NCI-H82 treated with DMSO at 0.1 percent for 48 hours (cell line): ENCODE results near the gene DQX1.

Experiments used
- DNase-seq: peaks from one replicate; lab custom pipeline; 2025; ENCODE audit not compliant: unreplicated experiment; lab: John Stamatoyannopoulos, UW

DQX1 gene

DNA sequence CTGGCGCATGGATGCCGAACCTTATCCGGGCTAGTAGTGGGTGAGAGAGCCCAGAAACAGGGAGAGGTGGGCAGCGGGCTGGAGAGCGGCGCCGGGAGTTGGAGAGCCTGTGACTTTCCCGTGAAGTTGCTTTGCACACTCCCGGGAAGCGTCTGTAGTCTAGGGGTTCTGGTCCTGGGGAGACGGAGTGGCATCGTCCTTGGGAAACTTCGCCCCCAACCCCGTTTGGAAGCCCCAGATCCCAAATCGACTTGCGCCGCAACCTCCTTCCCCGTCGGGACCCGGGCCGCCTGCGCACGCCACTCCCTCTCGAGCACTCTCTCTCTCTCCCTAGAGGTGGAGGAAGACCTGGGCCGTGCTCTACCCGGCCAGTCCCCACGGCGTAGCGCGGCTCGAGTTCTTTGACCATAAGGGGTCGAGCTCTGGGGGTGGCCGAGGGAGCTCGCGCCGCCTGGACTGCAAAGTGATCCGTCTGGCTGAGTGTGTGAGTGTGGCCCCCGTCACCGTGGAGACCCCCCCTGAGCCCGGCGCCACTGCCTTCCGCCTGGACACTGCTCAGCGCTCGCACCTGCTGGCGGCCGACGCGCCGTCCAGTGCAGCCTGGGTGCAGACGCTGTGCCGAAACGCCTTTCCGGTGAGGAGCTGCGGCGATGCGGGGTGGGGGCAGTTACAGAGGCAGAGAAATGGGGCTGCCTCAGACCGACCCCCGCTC, 28.9 kb upstream of the DQX1 start:
- DNase-seq, result no peak

DNA sequence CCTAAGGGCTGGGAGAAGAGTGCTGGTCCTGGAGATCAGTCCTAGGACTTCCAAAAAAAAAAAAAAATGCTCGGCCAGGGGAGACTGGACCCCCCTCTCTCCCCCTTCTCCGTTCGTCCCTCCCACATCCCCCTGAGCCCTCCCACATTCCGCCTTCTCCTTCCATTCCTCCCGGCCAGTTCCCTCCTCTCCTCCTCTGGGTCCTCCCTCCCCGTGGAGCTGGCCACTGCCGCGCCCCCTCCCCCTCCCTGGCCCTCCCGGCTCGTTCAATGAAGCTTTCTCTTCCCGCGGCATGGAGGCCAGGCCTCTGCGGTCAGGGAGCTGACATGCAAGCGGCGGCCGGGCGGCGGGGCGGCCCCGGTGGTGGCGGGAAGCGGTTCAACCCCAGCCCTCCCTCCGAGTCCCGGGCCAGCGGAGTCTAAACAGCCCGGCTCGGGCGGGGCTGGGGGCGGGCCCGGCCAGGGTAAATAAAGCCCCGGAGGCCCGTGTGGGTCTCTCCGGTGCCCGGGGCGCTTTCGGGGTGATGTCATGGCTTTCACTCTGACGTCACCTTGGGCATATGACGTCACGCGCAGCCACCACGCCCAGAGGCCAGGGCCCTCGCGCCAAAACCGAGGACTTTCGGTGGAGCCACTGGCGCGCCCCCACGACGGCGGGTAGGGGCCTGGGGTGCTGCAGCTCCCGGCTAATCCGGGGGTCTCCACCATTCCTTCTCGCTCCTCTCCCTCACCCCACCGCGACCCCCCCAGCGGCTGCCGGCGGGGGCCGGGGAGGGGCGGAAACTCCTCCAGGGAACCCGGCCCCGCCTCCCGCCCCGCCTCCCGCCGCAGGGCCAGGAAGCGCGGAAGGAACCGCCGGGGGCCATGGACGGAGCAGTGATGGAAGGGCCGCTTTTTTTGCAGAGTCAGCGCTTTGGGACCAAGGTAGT, 28.1 kb upstream of the DQX1 start, which contains the start of the genes DOK1 and LOXL3:
TSS of gene DOK1 (plus strand) at position 829 of the 928 bp plus-strand sequence. CDS start at position 864, 35 bp downstream.
TSS of gene LOXL3 (minus strand) at position 51 of the 928 bp plus-strand sequence. CDS start 1,308 bp downstream, outside the sequence.
- peak; percentile 53 for DNase-seq

DNA sequence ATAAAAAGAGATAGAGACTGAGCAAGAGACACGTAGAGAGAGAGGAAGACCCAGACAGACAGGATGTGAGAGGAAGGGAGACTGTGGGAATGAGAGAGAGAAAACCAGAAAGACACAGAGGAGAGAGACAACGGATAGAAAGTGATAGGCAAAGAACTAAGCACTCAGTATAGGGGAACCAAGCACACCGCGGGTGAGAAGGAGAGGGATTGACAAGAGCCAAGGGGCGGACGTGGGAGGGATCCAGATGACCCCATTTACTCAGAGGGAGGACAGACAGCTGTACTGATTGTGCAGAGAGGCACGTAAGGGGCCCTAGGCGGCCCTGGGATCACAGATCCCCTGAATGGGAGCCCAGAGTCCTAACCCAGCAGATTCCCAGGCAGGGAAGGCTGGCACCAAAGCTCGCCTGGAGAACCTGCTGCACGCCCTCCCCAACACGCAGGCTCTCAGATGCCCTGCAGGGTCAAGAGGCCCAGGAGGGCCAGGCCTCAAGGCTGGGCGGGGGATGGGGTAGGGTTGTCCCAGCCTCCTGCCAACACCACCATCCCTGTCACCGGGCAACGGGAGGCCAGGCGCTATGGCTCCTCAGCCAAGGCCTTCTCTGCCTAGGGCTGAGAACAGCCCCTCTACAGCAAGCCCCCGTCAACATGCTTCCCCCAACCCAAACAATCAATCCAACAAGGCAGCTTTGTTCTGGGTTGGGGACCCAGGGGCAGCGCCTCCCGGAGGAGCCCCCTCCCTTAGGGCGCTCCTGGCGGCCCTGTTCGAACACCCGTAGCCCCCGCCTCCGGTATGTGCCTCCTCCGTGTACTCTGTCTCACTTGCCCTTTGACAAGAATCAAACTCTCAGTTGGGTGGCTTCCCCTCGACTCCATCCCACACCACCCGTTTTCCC, 27.1 kb upstream of the DQX1 start:
- DNase-seq, result no peak

DNA sequence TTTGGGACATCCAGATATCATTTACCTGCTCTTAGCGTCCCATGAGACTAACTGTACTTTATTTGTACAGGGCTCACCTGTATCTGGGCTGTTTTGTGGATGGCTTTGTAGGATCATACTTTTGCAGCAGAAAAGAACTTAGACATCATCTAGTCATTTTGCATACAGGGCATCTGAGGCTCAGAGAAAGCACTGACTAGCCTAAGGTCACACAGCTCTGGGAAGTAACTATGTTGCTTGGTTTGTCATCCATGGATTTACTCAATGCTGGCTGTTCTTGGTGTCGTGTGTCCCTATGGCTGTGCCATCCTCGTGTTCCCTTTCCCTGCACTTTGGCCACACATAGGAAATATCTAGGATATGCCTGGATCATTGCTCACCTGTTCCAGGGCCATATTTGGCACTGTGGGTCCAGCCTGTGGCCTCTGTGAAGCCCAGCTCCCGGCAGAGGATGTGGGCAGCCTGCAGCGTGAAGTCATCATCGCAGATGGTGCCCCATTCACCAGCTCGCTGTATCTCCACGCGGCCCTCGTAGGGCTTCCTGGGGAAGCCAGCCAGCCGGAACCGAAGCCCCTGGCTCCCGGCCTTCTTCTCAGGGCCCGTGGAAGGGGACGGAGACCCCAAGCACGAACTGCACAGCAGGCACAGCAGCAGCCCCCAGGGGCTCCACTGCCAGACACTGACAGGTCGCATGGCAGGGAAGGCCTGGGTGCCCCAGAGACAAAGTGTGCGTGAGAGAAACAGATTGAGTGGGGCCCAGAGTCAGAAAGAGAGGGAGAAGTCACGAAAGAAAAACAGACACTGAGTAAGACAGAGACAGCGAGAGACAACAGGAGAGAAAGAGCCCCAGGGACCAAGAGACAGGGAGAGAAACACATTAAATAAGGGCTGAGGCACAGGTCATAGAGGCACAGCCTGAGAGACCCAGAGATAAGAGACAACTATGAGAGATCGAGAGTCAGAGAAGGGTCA, 26.2 kb upstream of the DQX1 start:
- DNase-seq, result no peak

DNA sequence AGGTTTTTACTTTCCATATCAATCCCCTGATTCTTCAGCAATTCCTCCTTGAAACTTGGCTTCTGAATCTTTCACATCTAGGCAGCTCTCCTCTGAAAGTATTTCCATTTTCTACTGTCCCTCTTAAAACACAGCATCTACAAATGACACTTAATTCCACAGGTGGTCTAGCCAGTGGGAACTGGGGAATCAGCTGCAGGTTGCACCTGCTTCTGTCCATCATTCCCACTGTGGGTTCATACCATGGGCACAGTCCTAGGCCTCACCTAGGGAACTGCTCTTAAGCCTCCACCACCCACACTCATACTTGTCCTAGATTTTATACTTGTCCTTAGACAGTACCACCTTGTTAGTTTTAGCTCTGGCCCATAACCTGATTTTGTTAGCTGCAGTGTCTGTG, 25.5 kb upstream of the DQX1 start:
- no peak for DNase-seq

DNA sequence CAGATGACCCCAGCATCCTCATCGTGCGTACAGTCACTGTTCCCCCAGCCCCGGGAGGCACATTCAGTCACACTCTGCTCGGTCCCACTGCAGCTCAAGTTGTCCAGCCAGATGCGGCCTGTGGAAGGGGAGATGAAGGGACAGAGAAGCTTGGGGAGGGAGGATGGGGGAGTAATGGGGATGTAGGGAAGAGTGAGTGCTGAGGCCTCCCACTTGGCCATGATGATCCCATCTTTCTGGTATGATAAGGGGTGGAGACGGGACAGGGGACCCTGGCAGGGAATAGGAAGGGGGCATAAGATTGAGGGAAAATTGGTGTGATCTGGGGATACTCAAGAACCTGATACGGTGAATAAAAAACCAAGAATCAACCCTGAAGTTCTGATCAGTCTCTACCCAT, 24.2 kb upstream of the DQX1 start:
- no peak for DNase-seq

DNA sequence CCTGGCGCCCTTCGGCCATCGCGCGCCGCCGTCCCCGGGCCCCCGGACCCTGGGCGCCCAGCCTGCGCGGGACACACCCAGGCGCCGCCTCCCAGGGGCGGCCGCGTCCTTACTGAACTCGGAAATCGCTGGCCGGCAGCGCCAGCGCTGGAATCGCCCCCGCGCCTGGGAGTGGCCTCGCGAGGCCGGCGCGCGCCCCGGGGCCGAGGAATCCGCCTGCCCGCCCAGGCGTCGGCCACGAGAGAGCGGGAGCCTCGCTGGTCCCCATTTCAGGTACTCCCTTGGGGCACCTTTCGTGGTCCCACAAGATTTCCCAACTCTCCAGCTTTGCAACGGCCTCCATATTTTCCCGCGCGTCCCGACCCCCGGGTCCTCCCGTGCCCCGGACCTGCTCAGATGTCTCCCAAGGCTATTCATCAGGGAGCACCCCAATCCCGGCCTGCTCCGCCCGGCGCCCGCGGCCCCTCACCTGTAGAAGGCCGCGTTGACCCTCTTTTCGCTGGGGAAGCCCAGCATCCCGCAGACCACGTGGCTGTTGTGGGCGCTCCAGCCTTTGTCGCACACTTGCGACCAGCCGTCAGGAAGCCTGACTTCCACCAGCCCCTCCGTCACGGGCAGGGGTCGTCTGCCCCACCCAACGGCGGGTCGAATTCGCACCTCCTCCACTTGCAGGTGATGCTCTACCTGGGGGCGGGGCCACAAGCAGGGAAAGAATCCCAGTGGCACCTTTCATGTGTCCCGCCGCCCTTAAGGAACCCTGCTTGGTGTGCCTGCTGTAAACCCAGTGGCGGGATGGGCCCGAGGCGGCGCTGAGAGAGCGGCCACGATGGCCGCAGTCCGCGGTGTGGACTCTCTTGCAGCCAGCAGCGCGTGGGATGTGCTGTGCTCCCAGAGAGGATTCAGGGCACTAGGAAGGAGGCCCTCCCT, 23.1 kb upstream of the DQX1 start:
- no peak for DNase-seq

DNA sequence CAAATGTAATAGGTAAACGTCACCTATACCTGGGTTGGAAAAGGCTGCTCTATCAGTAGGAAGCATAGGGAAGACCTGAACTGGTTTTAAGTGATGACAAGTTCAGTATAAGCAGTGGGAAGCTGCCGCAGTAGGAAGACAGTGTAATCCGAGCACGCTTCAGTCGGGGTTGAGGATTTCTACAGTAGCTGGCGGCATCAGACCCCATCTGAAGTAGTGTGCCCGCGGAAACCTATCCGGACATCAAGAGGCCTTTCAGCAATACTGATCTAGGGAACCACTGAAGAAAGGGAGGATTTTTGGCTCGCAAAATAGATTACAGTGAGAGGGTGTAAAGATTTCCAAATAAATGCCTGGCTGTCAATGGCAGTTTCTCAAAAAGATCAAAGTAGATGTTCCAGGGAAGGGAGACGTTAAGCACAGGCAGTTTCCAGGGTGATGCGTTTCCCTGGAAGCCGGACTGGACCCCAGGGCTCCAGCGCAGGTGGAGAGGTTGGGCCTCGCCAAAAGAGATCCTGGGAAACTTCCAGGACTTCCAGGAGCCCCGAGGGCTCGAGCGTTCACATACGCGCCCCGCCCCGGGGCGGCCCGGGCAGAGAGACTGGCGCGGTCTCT, 22.4 kb upstream of the DQX1 start:
- DNase-seq, result peak; percentile 81

DNA sequence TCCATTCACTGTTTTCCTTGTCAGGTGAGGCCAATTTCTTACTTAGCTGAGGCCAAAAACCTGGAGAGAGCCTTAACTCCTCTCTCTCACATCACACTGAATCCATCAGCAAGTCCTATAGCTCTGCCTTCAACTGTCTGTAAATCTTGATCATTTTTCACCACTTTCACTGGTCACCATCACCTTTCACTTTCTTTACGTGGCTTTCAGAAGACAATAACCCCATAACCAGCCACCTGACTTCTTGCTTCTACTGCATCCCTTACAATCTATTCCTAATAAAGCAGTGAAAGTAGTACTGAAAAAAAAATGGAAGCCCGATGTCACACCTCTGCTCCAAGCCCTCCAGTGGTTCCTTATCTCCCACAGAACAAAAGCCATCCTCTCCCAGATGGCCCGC, 20.0 kb upstream of the DQX1 start:
- DNase-seq, result no peak

DNA sequence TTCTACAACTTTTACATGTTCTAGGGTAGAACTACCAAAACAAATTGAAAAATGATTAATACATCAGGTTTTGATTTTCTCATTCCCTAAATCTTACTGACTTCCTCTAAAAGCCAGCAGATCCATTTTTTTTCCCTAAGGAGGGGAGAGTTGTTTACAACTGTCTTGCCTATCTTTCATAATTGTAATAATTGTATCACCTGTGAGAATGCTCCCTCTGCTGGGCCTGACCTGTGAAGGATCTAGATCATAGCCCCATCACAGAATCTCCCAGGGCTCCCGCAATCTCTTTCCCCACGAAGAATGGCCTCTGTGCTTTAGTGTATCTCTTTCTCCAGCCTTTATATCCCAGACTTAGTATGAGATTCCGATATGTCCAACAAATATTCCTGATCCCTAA, 18.6 kb upstream of the DQX1 start:
- DNase-seq, result no peak

DNA sequence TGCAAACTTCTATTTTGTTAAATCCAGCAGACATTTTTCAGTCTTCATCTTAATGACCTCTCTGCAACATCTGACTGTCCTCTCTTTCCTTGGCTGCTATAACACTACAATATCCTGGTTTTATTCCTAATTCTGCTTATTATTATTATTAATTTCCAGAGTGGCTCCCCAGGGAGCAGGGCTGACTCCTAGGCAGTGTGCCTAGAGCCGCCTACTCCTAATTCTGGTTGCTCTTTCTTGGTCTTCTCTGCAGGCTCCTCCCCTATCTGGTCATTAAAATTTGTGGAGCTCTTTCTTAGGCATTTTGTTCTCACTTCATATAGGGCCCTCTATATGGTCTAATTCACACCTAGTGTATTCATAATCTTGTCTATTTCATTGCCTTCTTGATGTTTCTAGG, 16.9 kb upstream of the DQX1 start:
- DNase-seq, result no peak

DNA sequence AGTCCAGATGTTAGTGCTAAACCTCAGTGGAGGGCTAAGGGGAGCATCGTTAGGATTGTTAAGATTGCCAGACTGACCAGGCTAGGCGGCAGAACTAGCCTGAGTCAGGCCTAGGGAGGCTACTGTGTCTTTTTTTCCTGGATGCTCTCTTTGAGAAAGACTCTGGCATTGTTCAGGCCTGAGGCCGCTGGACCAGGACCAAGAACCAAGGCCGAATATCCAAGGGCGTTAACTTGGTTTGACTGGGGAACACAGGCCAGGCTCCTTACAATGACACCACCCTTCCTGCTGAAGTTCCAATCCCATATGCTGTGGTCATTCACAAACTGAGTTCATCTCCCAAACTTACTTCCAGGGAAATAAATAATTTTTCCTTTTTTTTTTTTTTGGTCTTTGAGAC, 14.3 kb upstream of the DQX1 start:
- DNase-seq, result no peak

DNA sequence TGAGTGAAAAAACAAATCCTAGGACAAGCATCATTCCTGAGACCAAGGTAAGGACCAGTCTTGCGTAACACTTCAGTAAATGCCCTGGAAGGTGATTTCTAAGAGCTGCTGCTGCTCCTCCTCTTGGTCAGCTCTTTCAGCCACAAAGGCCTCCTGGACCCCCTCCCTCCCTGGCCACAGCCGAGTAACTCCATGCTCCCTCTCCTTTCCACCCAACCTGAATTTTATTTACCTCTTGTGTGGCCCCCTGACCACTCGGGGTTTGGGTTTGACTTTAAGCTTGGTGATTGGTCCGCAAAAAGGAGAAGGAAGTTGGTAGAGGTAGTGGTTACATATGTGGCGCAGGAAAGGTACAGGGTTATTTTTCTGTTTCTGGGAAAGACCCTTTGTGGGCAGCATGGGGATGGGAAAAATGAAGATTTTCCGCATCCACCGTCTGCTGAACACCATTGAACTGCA, 12.9 kb upstream of the DQX1 start:
- DNase-seq, result no peak

DNA sequence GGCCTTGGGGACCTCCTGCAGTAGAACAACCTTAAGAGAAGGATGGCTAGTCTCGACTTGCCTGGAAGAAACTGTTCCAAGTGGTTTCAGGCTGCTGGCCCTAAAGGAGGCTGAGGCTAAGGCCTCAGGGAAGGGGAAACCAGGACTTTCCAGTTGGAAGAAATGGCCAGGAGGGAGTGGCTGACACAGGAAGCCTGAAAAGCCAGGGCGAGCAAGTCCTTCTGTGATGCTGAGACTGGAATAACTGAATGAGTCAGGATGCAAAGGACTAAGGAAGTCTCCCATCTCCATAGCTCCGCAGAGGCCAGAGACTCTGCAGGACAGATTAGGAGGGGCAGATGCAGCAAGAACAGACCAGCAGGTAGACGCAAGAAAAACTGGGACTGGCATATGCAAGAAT, 11.1 kb upstream of the DQX1 start:
- no peak for DNase-seq

DNA sequence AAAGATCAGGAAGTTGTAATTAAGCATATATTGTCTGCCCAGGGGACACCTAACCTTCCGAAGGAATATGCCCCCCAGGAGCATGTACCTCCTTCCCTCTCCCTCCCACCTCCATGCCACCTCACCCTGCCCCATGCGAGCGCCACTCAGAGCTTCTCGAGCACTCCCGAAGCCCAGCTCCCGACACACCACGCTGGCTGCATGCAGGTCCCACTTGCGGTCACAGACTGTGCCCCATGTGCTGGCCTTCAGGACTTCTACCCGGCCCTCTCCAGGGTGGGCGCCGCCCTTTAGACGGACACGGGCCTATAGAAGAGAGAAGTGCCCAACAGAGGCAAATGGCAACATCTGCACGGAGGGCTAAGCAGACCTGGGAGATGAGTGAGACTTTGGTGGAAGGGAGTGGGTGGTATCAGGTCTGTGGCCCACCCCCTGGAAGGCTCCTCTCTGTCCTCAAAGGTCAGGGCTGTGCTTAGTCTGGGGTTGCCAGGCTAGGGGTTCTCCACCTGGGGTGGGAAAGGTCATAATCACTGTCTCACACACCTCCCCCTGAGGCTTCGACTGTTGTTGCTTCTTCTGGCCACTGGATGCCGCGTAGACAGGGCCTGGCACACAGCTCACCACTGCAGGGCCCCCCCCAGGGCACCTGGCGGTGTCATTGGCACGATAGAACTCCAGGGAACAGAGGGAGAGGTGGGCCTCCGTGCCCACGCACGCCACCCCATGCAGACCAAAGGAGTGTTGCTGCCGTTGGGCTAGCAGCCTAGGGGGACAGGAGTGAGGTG, 10.3 kb upstream of the DQX1 start:
- no peak for DNase-seq

DNA sequence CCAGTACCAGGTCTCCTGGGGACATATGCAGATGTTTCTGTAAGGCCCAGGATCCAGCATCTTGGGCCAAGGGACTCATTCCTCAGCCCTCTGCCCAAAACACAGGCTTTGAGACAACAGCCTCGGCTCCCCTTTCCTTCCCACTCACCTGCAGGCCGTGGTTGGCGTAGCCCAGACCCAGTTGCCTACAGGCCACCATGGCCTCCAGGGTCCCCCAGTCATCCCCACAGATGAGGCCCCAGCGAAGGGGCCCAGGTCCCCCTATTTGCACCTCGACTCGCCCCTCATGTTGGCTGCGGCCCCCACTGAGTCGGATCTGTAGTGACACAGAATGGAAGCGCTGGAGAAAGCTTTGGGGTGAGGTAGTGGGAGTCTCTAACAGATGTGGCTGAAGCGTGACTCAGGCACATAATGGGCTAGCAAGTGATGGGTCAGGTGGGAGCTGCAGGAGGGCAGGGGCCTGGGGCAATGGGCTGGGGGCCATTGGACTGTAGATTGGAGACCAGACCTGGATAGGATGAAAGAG, 9.5 kb upstream of the DQX1 start:
- DNase-seq, result no peak

DNA sequence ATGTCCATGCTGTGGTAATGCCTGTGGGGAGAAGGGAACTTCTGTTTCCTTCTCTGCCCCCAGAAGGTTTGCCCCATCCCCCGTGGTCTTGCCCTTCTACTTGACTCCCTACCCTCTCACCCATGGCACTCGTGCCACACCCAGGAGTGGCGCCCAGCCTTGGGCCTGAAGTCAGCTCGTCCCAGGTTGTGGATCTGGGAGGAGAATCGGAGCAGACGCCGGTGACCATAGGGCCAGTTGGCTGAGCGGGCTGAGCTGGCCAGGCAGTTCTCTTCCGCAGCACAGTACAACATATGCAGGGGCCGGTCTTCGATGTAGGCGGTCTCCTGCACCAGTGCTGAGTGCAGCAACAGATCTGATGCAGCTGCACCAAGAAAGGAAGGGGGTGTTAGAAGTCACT, 8.4 kb upstream of the DQX1 start:
- no peak for DNase-seq
